Mesothelial cell of epicardium (in vitro differentiated cells): ENCODE results near the gene RALY. TPM values are rescaled to one million over a fixed set of nuclear protein-coding genes. Genes with fewer than 3 reads are reported as not detected.

ENCODE experiments used
- DNase-seq, 2 experiments: peaks; one replicate each; pipeline ENCODE4 v3.0.0; 2021; ENCODE audit warnings: low spot score in 2 of 2; ENCODE audit not compliant: unreplicated experiment in 2 of 2
- H3K27ac Mint-ChIP-seq: 2 replicates; pipeline ENCODE4 v1.8.0; 2021; ENCODE audit warnings: mixed read lengths
- H3K27me3 Mint-ChIP-seq: 2 replicates; pipeline ENCODE4 v1.8.0; 2021; ENCODE audit warnings: low read depth, mixed read lengths
- H3K36me3 Mint-ChIP-seq: 2 replicates; pipeline ENCODE4 v1.8.0; 2021; ENCODE audit warnings: mixed read lengths
- H3K4me1 Mint-ChIP-seq: 2 replicates; pipeline ENCODE4 v1.8.0; 2021; ENCODE audit warnings: mixed read lengths
- H3K4me3 Mint-ChIP-seq: 2 replicates; pipeline ENCODE4 v1.8.0; 2021; ENCODE audit warnings: mild to moderate bottlenecking, moderate library complexity, mixed read lengths
- H3K9me3 Mint-ChIP-seq: 2 replicates; pipeline ENCODE4 v1.8.0; 2021; ENCODE audit warnings: mixed read lengths
- total RNA-seq: library from RNA; stranded (reverse); gene quantifications from 3 replicates; pipeline ENCODE4 v1.2.1, GENCODE V29; 2021
- TF ChIP-seq, protein P1 (sequence below): fragments of 200-600 bp; sonication (generic); IDR thresholded peaks from one replicate; pipeline ENCODE4 v1.5.0; 2021; ENCODE audit warnings: antibody characterized with exemption; ENCODE audit not compliant: unreplicated experiment

RALY gene
- total RNA-seq, 1 donor from 2014 or later = 139 TPM

GRCh38 chr20:34062570-34063482, 69.1 kb downstream of the RALY start:
- Mint-ChIP-seq H3K27ac (peak overlapping the region; percentile 15), H3K4me3 (no peak overlapping the region), H3K4me1 (peaks cover 18% of the 10 kb centered on the region), H3K9me3 (no peaks in the 10 kb centered on the region), H3K27me3 (no peaks in the 10 kb centered on the region), H3K36me3 (peaks cover 3% of the 10 kb centered on the region)
- TF ChIP-seq, protein P1, sequence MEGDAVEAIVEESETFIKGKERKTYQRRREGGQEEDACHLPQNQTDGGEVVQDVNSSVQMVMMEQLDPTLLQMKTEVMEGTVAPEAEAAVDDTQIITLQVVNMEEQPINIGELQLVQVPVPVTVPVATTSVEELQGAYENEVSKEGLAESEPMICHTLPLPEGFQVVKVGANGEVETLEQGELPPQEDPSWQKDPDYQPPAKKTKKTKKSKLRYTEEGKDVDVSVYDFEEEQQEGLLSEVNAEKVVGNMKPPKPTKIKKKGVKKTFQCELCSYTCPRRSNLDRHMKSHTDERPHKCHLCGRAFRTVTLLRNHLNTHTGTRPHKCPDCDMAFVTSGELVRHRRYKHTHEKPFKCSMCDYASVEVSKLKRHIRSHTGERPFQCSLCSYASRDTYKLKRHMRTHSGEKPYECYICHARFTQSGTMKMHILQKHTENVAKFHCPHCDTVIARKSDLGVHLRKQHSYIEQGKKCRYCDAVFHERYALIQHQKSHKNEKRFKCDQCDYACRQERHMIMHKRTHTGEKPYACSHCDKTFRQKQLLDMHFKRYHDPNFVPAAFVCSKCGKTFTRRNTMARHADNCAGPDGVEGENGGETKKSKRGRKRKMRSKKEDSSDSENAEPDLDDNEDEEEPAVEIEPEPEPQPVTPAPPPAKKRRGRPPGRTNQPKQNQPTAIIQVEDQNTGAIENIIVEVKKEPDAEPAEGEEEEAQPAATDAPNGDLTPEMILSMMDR = no peak
- DNase-seq = no peak

DNA sequence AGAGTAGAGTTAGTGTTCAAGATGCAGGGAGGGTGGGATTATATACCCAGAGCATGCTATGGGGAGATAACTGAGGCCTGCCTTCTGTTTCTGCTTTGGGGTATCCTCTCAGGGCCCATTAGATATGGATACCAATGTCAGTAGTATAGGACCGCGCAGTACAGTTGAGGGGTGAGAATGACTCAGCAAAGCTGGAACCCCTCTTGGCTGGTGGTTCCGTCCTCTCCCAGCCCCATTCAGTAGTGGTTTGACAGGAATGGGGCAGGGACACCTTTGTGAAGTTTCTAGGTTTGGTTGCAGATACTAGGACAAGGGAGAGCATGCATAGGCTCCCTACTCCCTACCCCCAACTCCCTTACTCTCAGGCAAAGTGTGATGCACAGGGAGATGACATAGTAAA, 70.6 kb downstream of the RALY start:
- no peak overlapping the region for H3K4me3 Mint-ChIP-seq
- H3K27ac Mint-ChIP-seq = no peak overlapping the region
- H3K36me3 Mint-ChIP-seq = peaks cover 3% of the 10 kb centered on the region
- no peaks in the 10 kb centered on the region for H3K27me3 Mint-ChIP-seq
- H3K9me3 Mint-ChIP-seq = no peaks in the 10 kb centered on the region
- TF ChIP-seq, protein P1 = no peak
- H3K4me1 Mint-ChIP-seq = peaks cover 18% of the 10 kb centered on the region
- DNase-seq = no peak

DNA sequence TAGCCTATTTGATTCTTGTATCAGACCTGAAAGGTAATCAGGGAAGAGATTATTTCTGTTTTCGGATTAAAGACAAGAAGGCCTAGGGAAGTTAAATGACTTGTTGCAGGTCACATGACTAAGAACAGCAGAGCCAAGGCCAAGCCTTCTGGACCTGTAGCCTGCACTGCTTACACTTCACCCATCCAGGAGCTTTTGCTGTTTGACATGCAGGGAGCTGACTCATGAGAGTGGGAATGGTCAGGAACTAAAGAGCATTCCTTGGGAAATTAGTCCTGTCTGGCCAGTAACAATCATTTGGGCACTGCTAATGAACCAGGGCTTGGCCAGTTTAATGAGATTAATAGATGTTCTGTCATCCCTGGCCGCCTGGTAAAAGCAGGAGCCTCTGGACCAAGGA, 71.5 kb downstream of the RALY start:
- no peak overlapping the region for H3K4me3 Mint-ChIP-seq
- peaks cover 17% of the 10 kb centered on the region for H3K4me1 Mint-ChIP-seq
- no peak for DNase-seq
- TF ChIP-seq, protein P1 = no peak
- H3K27me3 Mint-ChIP-seq = no peaks in the 10 kb centered on the region
- peaks cover 3% of the 10 kb centered on the region for H3K36me3 Mint-ChIP-seq
- no peaks in the 10 kb centered on the region for H3K9me3 Mint-ChIP-seq
- H3K27ac Mint-ChIP-seq = no peak overlapping the region

DNA sequence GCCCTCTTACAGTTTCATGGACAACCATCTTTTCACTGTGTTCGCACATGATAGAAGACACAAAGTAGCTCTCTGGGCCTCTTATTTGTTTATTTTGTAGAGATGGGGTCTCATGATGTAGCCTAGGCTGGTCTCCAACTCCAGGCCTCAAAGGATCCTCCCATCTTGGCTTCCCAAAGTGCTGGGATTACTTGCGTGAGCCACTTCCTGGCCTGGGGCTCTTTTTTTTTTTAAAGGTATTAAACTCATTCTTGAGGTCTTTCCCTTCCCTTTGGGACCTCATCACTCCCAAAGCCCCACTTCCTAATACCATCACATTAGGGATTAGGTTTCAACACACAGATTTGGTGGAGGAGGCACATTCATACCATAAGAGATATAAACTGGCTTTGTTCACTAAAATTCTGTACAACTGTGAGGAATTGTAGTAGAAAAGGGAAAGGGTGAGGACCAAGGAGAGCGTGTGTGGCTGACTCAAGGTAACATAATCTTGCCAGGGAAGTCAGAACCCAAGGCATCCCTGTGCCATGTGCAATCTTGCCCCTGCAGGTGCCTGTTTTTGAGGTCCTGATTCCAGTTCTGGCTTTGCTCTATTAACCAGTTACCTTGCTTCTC, 72.9 kb downstream of the RALY start:
- no peaks in the 10 kb centered on the region for H3K27me3 Mint-ChIP-seq
- H3K9me3 Mint-ChIP-seq = no peaks in the 10 kb centered on the region
- peaks cover 7% of the 10 kb centered on the region for H3K4me1 Mint-ChIP-seq
- no peak for DNase-seq
- H3K36me3 Mint-ChIP-seq = peaks cover 3% of the 10 kb centered on the region
- TF ChIP-seq, protein P1 = no peak
- H3K4me3 Mint-ChIP-seq = no peak overlapping the region
- no peak overlapping the region for H3K27ac Mint-ChIP-seq

DNA sequence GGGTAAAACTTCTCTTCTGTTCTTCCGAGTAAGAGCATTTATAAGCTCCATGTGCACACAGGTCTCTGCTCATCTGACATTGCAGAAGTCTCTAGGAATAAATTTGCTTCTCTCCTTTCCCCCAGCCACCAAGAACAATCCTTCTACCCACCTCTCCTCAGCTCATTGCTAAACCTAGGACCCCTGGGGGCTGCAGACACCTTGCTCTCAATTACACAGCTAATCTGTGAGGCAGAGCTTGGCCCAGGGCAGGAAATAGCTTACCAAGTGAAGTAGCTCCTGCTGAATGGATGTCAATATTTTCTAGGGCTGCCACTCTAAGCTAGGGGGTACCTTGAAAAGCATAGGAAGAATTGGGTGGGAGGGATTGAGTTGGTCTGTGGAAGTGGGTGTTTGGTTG, 74.3 kb downstream of the RALY start:
- Mint-ChIP-seq H3K27me3 (no peaks in the 10 kb centered on the region), H3K27ac (no peak overlapping the region), H3K4me3 (no peak overlapping the region), H3K4me1 (peaks cover 5% of the 10 kb centered on the region), H3K36me3 (peaks cover 3% of the 10 kb centered on the region), H3K9me3 (no peaks in the 10 kb centered on the region)
- DNase-seq = no peak
- TF ChIP-seq, protein P1 = no peak
